Lower leg skin (tissue), 4 donors: ENCODE data around the gene C4BPA. TPM values are rescaled to one million over a fixed set of nuclear protein-coding genes. Genes with fewer than 3 reads are reported as not detected.

Experiments
- DNase-seq, 2 donors: peaks; one replicate each; pipeline ENCODE4 v3.0.0-alpha.2; 2019; ENCODE audit warnings: low spot score in 2 of 2
- H3K4me3 ChIP-seq: fragments of 200-600 bp; sonication (generic); 2 replicates; pipeline ENCODE4 v1.5.1; 2017; ENCODE audit warnings: mild to moderate bottlenecking, low read depth; ENCODE audit not compliant: poor library complexity, severe bottlenecking
- POLR2A ChIP-seq, 2 donors: fragments of 450-650 bp; IDR thresholded peaks; one replicate each; pipeline ENCODE4 v1.6.1; 2016 to 2017; ENCODE audit warnings: antibody characterized with exemption in 2 of 2, mild to moderate bottlenecking in 1 of 2, moderate library complexity in 1 of 2
- WGBS, 2 donors: methylation state at CpG; one replicate each; pipeline ENCODE4 v1.1.5; 2018; 5-methylcytosine and 5-hydroxymethylcytosine counted together
- intact Hi-C: fragments of 100-400 bp; cut with DNase I; formaldehyde crosslinking; loops from one replicate; pipeline ENCODE4 v1.15.0; 2023; ENCODE audit warnings: low total_unique reads
- total RNA-seq, 4 donors: library from RNA; depleted of rRNA; stranded (reverse); fragments of >200 nt; gene quantifications; one replicate each; pipeline ENCODE4 v1.1.0, GENCODE V29; 2016
- TF ChIP-seq, protein P1 (sequence below), 3 donors: fragments of 450-650 bp; IDR thresholded peaks; one replicate each; pipeline ENCODE4 v1.5.1; 2016; ENCODE audit warnings: antibody characterized with exemption in 3 of 3, mild to moderate bottlenecking in 3 of 3, moderate library complexity in 2 of 3

The C4BPA gene
- total RNA-seq, 4 donors from 2014 or later = not detected

DNA sequence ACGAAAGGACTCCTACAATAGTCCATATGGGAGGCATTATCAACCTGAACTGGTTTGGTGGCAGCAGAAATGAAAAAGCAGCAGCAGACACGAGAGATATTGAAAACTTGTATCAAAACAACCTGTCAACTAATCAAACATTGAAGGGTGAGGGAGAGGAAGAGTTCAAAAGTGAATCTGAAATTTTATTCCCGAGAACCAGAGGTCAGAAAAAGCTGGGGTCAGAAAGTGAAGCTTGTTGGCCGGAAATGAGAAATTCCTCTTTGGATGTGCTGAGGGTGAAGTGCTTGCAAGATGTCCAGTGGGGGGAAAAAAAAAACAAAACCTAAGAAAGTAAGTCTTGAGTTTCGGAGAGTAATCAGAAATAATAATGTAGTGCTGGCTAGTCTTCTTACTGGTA lies 1.9 kb upstream of the C4BPA start:
- no peak for DNase-seq
- 79 to 80% methylated on average over 5 of the region's 5 CpGs for WGBS, 2 donors
- intact Hi-C loops = no loop called here
- H3K4me3 ChIP-seq = no peak overlapping the region
- TF ChIP-seq POLR2A (IDR thresholded peaks at IDR 0.05) = no peak
- TF ChIP-seq, protein P1, sequence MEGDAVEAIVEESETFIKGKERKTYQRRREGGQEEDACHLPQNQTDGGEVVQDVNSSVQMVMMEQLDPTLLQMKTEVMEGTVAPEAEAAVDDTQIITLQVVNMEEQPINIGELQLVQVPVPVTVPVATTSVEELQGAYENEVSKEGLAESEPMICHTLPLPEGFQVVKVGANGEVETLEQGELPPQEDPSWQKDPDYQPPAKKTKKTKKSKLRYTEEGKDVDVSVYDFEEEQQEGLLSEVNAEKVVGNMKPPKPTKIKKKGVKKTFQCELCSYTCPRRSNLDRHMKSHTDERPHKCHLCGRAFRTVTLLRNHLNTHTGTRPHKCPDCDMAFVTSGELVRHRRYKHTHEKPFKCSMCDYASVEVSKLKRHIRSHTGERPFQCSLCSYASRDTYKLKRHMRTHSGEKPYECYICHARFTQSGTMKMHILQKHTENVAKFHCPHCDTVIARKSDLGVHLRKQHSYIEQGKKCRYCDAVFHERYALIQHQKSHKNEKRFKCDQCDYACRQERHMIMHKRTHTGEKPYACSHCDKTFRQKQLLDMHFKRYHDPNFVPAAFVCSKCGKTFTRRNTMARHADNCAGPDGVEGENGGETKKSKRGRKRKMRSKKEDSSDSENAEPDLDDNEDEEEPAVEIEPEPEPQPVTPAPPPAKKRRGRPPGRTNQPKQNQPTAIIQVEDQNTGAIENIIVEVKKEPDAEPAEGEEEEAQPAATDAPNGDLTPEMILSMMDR (IDR thresholded peaks at IDR 0.05) = no peak

DNA sequence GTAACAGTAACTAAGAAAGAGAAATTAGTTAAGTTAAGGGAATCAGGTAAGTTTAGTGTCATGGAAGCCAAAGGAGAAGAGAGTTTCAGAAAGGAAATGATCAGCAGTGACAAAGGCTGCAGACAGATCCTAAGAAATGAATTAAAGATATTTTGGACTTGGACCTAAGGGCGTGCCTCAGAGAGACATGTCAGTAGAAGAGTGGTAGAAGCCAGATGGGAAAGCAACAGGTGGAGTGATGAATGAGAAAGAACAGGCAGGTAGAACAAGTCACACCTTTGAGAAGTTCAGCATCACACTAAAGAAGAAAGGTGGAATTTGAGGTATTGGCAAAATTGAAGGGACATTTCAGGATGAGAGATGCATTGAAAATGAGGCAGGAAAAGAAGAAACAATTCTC lies 1.4 kb upstream of the C4BPA start:
- intact Hi-C loops = no loop called here
- H3K4me3 ChIP-seq = no peak overlapping the region
- WGBS, 2 donors = 84 to 94% methylated on average over 1 of the region's 1 CpG
- no peak for DNase-seq
- TF ChIP-seq, protein P1 (IDR thresholded peaks at IDR 0.05) = no peak
- no peak for TF ChIP-seq POLR2A (IDR thresholded peaks at IDR 0.05)

DNA sequence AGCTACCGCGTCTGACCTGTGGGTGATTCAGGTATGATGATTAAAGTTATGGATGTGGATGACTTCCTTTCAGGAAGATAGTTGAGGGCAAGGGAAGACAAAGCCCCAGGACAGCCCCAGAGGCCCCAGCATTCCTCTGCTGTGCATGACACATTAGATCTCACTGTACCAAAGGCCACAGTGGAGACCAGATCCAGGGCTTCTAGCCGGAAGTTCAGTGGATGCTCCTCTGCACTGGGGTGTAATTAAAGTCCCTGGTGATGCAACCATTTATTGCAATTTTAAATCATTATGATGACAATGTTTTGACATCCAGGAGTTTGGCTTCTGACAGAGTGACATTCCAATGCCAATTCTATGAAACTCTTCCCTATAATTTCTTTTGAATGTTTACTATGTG lies 5.0 kb downstream of the C4BPA start:
- no peak overlapping the region for H3K4me3 ChIP-seq
- DNase-seq = no peak
- intact Hi-C loops = no loop called here
- TF ChIP-seq, protein P1 (IDR thresholded peaks at IDR 0.05) = no peak
- TF ChIP-seq POLR2A (IDR thresholded peaks at IDR 0.05) = no peak
- 69 to 81% methylated on average over 3 of the region's 3 CpGs for WGBS, 2 donors

DNA sequence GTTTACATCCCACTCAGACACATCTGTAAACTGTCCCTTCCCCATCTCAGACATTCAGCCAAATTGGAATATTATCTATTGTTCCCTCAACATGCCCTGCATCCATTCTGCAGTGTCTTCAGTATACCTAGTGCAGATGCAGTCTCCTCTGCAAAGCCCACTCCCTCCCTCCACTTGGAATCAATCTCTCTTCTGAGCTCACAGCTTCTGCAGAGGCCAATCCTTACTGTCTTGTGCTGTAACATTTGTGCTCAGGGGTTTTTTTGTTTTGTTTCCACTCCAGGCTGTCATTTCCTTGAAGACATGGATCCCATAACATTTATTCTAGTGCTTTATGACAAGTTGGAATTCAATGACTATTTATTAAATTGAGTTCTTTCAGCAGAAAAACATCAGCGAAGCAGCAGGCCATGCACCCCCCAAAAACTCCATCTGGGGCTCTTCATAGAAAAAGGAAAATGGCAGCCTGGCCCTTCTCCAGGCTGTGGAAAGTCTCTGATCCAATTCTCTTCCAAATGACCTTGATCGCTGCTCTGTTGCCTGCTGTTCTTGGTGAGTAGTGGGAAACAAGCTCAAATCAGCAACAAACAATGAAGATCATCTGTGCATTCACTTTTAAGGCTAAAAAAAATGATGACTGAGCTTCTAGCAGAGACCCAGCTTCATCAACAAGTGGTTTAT lies 8.7 kb downstream of the C4BPA start:
- TF ChIP-seq, protein P1 (IDR thresholded peaks at IDR 0.05) = no peak
- H3K4me3 ChIP-seq = no peak overlapping the region
- 77 to 78% methylated on average over 2 of the region's 2 CpGs for WGBS, 2 donors
- no peak for DNase-seq
- intact Hi-C loops = no loop called here

DNA sequence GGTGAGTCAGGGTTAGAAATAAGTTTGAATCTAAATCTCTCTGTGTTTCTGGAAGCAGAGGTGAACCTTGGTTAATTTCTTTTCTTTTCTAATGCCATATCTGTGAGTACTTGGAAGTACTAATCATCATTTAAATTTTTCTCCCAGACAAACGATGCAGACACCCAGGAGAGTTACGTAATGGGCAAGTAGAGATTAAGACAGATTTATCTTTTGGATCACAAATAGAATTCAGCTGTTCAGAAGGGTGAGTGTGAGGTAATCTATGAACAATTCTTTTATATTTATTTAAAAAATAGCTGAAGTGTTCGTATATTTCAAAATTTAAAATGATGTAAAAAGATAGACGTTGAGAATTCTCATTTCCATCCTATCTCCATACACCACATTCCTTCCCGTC lies 11.2 kb downstream of the C4BPA start:
- intact Hi-C loops = loop anchor here (5.0 kb wide), 1 partner anchor 67 kb away; no protein-coding TSS in a partner anchor
- WGBS, 2 donors = 62 to 70% methylated on average over 5 of the region's 5 CpGs
- no peak for DNase-seq
- TF ChIP-seq POLR2A (IDR thresholded peaks at IDR 0.05) = no peak
- TF ChIP-seq, protein P1 (IDR thresholded peaks at IDR 0.05) = no peak
- no peak overlapping the region for H3K4me3 ChIP-seq

DNA sequence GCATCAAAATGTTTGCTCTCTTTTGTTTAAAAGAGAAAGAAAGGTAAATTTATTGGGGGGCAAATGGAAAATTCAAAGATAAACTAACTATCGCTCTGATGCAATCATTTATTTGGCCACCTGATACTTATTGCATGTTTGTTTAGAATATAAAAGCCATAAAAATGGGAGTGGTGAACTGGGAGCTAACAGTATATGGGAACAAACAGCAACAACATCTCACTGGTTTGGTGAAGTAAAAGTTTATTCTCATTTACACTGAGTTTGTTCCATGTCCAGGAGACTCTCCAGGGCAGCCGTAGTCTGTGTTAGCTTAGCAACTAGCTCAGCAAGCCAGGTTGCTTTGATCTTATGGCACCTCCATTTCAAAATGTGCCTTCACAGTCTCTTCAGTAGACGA lies 20.4 kb downstream of the C4BPA start:
- 84 to 86% methylated on average over 3 of the region's 3 CpGs for WGBS, 2 donors
- H3K4me3 ChIP-seq = no peak overlapping the region
- no peak for DNase-seq
- intact Hi-C loops = no loop called here
- TF ChIP-seq, protein P1 (IDR thresholded peaks at IDR 0.05) = no peak
- TF ChIP-seq POLR2A (IDR thresholded peaks at IDR 0.05) = no peak
